ENCODE data around the gene HMGXB3. TPM values are rescaled to one million over a fixed set of nuclear protein-coding genes. Genes with fewer than 3 reads are reported as not detected.

Gene HMGXB3
- total and polyA plus RNA-seq, 2 donors (not counting 1 experiment from before 2014, with no cell fraction given) = 29.9 to 31.5 TPM

GRCh38 chr5:150085950-150086715 lies 85.6 kb downstream of the HMGXB3 start, which contains the start of gene CSF1R:
CSF1R (minus strand) TSS chr5:150086554; CDS start chr5:150086427, 127 bp downstream.
- no peak within 1 kb of the TSS for H3K27ac ChIP-seq (ENCODE audit: insufficient read depth, low read length)
- H3K27me3 ChIP-seq (ENCODE audit: control insufficient read depth, insufficient read depth, low read length) = peaks cover 15% of the 10 kb centered on the region
- TF ChIP-seq, protein P1, sequence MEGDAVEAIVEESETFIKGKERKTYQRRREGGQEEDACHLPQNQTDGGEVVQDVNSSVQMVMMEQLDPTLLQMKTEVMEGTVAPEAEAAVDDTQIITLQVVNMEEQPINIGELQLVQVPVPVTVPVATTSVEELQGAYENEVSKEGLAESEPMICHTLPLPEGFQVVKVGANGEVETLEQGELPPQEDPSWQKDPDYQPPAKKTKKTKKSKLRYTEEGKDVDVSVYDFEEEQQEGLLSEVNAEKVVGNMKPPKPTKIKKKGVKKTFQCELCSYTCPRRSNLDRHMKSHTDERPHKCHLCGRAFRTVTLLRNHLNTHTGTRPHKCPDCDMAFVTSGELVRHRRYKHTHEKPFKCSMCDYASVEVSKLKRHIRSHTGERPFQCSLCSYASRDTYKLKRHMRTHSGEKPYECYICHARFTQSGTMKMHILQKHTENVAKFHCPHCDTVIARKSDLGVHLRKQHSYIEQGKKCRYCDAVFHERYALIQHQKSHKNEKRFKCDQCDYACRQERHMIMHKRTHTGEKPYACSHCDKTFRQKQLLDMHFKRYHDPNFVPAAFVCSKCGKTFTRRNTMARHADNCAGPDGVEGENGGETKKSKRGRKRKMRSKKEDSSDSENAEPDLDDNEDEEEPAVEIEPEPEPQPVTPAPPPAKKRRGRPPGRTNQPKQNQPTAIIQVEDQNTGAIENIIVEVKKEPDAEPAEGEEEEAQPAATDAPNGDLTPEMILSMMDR (conservative IDR thresholded peaks at IDR 0.05 in 1 of 2, IDR thresholded peaks at IDR 0.05 in 1 of 2; ENCODE audit: low read depth in 1 of 2, low read length in 2 of 2) = no peak
- TF ChIP-seq EZH2 (IDR thresholded peaks at IDR 0.05; ENCODE audit: low read length, missing control alignments) = no peak

GRCh38 chr5:150092159-150092787 lies 91.7 kb downstream of the HMGXB3 start:
- TF ChIP-seq EZH2 (IDR thresholded peaks at IDR 0.05; ENCODE audit: low read length, missing control alignments) = no peak
- TF ChIP-seq, protein P1 (conservative IDR thresholded peaks at IDR 0.05 in 1 of 2, IDR thresholded peaks at IDR 0.05 in 1 of 2; ENCODE audit: low read depth in 1 of 2, low read length in 2 of 2) = no peak
- Histone ChIP-seq H3K4me2 (ENCODE audit: extremely low read depth, insufficient read depth, low read length) (no peak overlapping the region), H3K4me1 (ENCODE audit: control insufficient read depth, extremely low read depth, insufficient read depth, low read length) (no peaks in the 10 kb centered on the region), H3K9me3 (ENCODE audit: control insufficient read depth, insufficient read depth, low read depth, low read length) (no peaks in the 10 kb centered on the region), H2AFZ (ENCODE audit: low read length) (no peak overlapping the region), H3K4me3 (replicated peaks in 1 of 4; ENCODE audit: control extremely low read depth in 1 of 4, insufficient read depth in 1 of 4, low read depth in 3 of 4, low read length in 4 of 4) (no peak overlapping the region), H3K9ac (ENCODE audit: insufficient read depth, low read length) (no peak overlapping the region), H3K79me2 (ENCODE audit: control insufficient read depth, insufficient read depth, low read length) (no peaks in the 10 kb centered on the region), H3K27me3 (ENCODE audit: control insufficient read depth, insufficient read depth, low read length) (peaks cover 6% of the 10 kb centered on the region), H4K20me1 (ENCODE audit: control insufficient read depth, extremely low read depth, insufficient read depth, low read length) (no peaks in the 10 kb centered on the region), H3K36me3 (ENCODE audit: control insufficient read depth, insufficient read depth, low read length) (no peaks in the 10 kb centered on the region), H3K27ac (ENCODE audit: insufficient read depth, low read length) (no peak overlapping the region)
- no peak for DNase-seq (ENCODE audit: low read depth in 2 of 2)

More at GRCh38 chr5:150085950-150086715, 85.6 kb downstream of the HMGXB3 start, which contains the start of gene CSF1R:
- no peaks in the 10 kb centered on the region for H3K9me3 ChIP-seq (ENCODE audit: control insufficient read depth, insufficient read depth, low read depth, low read length)
- no peaks in the 10 kb centered on the region for H3K4me1 ChIP-seq (ENCODE audit: control insufficient read depth, extremely low read depth, insufficient read depth, low read length)
- H3K9ac ChIP-seq (ENCODE audit: insufficient read depth, low read length) = no peak within 1 kb of the TSS
- H3K79me2 ChIP-seq (ENCODE audit: control insufficient read depth, insufficient read depth, low read length) = no peaks in the 10 kb centered on the region
- H3K36me3 ChIP-seq (ENCODE audit: control insufficient read depth, insufficient read depth, low read length) = no peaks in the 10 kb centered on the region
- no peak within 1 kb of the TSS for H2AFZ ChIP-seq (ENCODE audit: low read length)
- no peak within 1 kb of the TSS for H3K4me3 ChIP-seq (replicated peaks in 1 of 4; ENCODE audit: control extremely low read depth in 1 of 4, insufficient read depth in 1 of 4, low read depth in 3 of 4, low read length in 4 of 4)
- no peak for DNase-seq (ENCODE audit: low read depth in 2 of 2)
- no peaks in the 10 kb centered on the region for H4K20me1 ChIP-seq (ENCODE audit: control insufficient read depth, extremely low read depth, insufficient read depth, low read length)
- no peak within 1 kb of the TSS for H3K4me2 ChIP-seq (ENCODE audit: extremely low read depth, insufficient read depth, low read length)

GRCh38 chr5:150097152-150097551 lies 96.6 kb downstream of the HMGXB3 start:
- Histone ChIP-seq H3K27me3 (ENCODE audit: control insufficient read depth, insufficient read depth, low read length) (peaks cover 6% of the 10 kb centered on the region), H3K36me3 (ENCODE audit: control insufficient read depth, insufficient read depth, low read length) (no peaks in the 10 kb centered on the region), H3K4me2 (ENCODE audit: extremely low read depth, insufficient read depth, low read length) (no peak overlapping the region), H3K79me2 (ENCODE audit: control insufficient read depth, insufficient read depth, low read length) (no peaks in the 10 kb centered on the region), H3K9ac (ENCODE audit: insufficient read depth, low read length) (no peak overlapping the region), H3K4me3 (replicated peaks in 1 of 4; ENCODE audit: control extremely low read depth in 1 of 4, insufficient read depth in 1 of 4, low read depth in 3 of 4, low read length in 4 of 4) (no peak overlapping the region), H2AFZ (ENCODE audit: low read length) (no peak overlapping the region), H3K4me1 (ENCODE audit: control insufficient read depth, extremely low read depth, insufficient read depth, low read length) (no peaks in the 10 kb centered on the region), H3K27ac (ENCODE audit: insufficient read depth, low read length) (no peak overlapping the region), H4K20me1 (ENCODE audit: control insufficient read depth, extremely low read depth, insufficient read depth, low read length) (no peaks in the 10 kb centered on the region), H3K9me3 (ENCODE audit: control insufficient read depth, insufficient read depth, low read depth, low read length) (no peaks in the 10 kb centered on the region)
- DNase-seq (ENCODE audit: low read depth in 2 of 2) = no peak
- TF ChIP-seq EZH2 (IDR thresholded peaks at IDR 0.05; ENCODE audit: low read length, missing control alignments) = no peak
- TF ChIP-seq, protein P1 (conservative IDR thresholded peaks at IDR 0.05 in 1 of 2, IDR thresholded peaks at IDR 0.05 in 1 of 2; ENCODE audit: low read depth in 1 of 2, low read length in 2 of 2) = no peak
